Measurements from ENCODE around the gene LIN28B.

Gene LIN28B

GRCh38 chr6:105028898-105029297, 72.0 kb downstream of the LIN28B start:
- Histone ChIP-seq H3K4me1 (no peaks in the 10 kb centered on the region), H3K9ac (no peak overlapping the region), H3K79me2 (no peaks in the 10 kb centered on the region), H3K4me3 (ENCODE audit: low read depth, low read length) (no peak overlapping the region), H2AFZ (no peak overlapping the region), H3K9me3 (ENCODE audit: control insufficient read depth, low read length) (no peaks in the 10 kb centered on the region), H3K27me3 (ENCODE audit: control insufficient read depth, insufficient read depth, low read length) (no peaks in the 10 kb centered on the region), H3K36me3 (ENCODE audit: control insufficient read depth, insufficient read depth, low read length) (no peaks in the 10 kb centered on the region), H3K27ac (no peak overlapping the region), H3K4me2 (ENCODE audit: low read length) (no peak overlapping the region)
- no peak for TF ChIP-seq CTCF (IDR thresholded peaks at IDR 0.05)

- TF ChIP-seq CTCF (IDR thresholded peaks at IDR 0.05), result no peak
- Histone ChIP-seq H2AFZ (no peak overlapping the region), H3K9ac (no peak overlapping the region), H3K79me2 (no peaks in the 10 kb centered on the region), H3K9me3 (ENCODE audit: control insufficient read depth, low read length) (no peaks in the 10 kb centered on the region), H3K36me3 (ENCODE audit: control insufficient read depth, insufficient read depth, low read length) (no peaks in the 10 kb centered on the region), H3K4me3 (ENCODE audit: low read depth, low read length) (no peak overlapping the region), H3K4me2 (ENCODE audit: low read length) (no peak overlapping the region), H3K27ac (no peak overlapping the region), H3K4me1 (no peaks in the 10 kb centered on the region), H3K27me3 (ENCODE audit: control insufficient read depth, insufficient read depth, low read length) (no peaks in the 10 kb centered on the region)
Measured at GRCh38 chr6:105029581-105029980, 72.7 kb downstream of the LIN28B start.

- no peak overlapping the region for H3K27ac ChIP-seq
- H3K9me3 ChIP-seq (ENCODE audit: control insufficient read depth, low read length), result no peaks in the 10 kb centered on the region
- H3K4me1 ChIP-seq, result no peaks in the 10 kb centered on the region
- H3K4me3 ChIP-seq (ENCODE audit: low read depth, low read length), result no peak overlapping the region
- H3K79me2 ChIP-seq, result no peaks in the 10 kb centered on the region
- no peak for TF ChIP-seq CTCF (IDR thresholded peaks at IDR 0.05)
- no peak overlapping the region for H3K9ac ChIP-seq
- H3K4me2 ChIP-seq (ENCODE audit: low read length), result no peak overlapping the region
- no peaks in the 10 kb centered on the region for H3K27me3 ChIP-seq (ENCODE audit: control insufficient read depth, insufficient read depth, low read length)
- H3K36me3 ChIP-seq (ENCODE audit: control insufficient read depth, insufficient read depth, low read length), result no peaks in the 10 kb centered on the region
- H2AFZ ChIP-seq, result no peak overlapping the region
Measured at GRCh38 chr6:105034470-105034869, 77.6 kb downstream of the LIN28B start.

- Histone ChIP-seq H3K27me3 (ENCODE audit: control insufficient read depth, insufficient read depth, low read length) (no peaks in the 10 kb centered on the region), H3K4me3 (ENCODE audit: low read depth, low read length) (no peak overlapping the region), H3K9me3 (ENCODE audit: control insufficient read depth, low read length) (no peaks in the 10 kb centered on the region), H2AFZ (no peak overlapping the region), H3K9ac (no peak overlapping the region), H3K4me1 (no peaks in the 10 kb centered on the region), H3K79me2 (no peaks in the 10 kb centered on the region), H3K4me2 (ENCODE audit: low read length) (no peak overlapping the region), H3K27ac (no peak overlapping the region), H3K36me3 (ENCODE audit: control insufficient read depth, insufficient read depth, low read length) (no peaks in the 10 kb centered on the region)
- TF ChIP-seq CTCF (IDR thresholded peaks at IDR 0.05), result no peak
Measured at GRCh38 chr6:105035299-105035698, 78.4 kb downstream of the LIN28B start.

- H3K79me2 ChIP-seq, result no peaks in the 10 kb centered on the region
- no peaks in the 10 kb centered on the region for H3K27me3 ChIP-seq (ENCODE audit: control insufficient read depth, insufficient read depth, low read length)
- H3K9me3 ChIP-seq (ENCODE audit: control insufficient read depth, low read length), result no peaks in the 10 kb centered on the region
- no peaks in the 10 kb centered on the region for H3K36me3 ChIP-seq (ENCODE audit: control insufficient read depth, insufficient read depth, low read length)
- H2AFZ ChIP-seq, result no peak overlapping the region
- no peak overlapping the region for H3K27ac ChIP-seq
- no peak overlapping the region for H3K4me3 ChIP-seq (ENCODE audit: low read depth, low read length)
- H3K9ac ChIP-seq, result no peak overlapping the region
- H3K4me2 ChIP-seq (ENCODE audit: low read length), result no peak overlapping the region
- no peaks in the 10 kb centered on the region for H3K4me1 ChIP-seq
- no peak for TF ChIP-seq CTCF (IDR thresholded peaks at IDR 0.05)
Measured at GRCh38 chr6:105036351-105036750, 79.4 kb downstream of the LIN28B start.

Data from parathyroid adenoma (tissue), 2 donors.